Measurements from ENCODE around the gene PLEKHA1. TPM values are rescaled to one million over a fixed set of nuclear protein-coding genes. Genes with fewer than 3 reads are reported as not detected.

PLEKHA1 gene
- total RNA-seq, 2 experiments from 2014 or later, result 5.5 to 7.3 TPM

- no peaks in the 10 kb centered on the region for H3K79me2 ChIP-seq (ENCODE audit: insufficient read depth, low read depth, low read length)
- H4K20me1 ChIP-seq (ENCODE audit: insufficient read depth, low read length), result no peaks in the 10 kb centered on the region
- intact Hi-C loops (cut with micrococcal nuclease; ENCODE audit: unreplicated experiment), result no loop called here
- no peak overlapping the region for H3K4me3 ChIP-seq (ENCODE audit: low read depth, low read length, poor library complexity, severe bottlenecking)
- no peak overlapping the region for H3K4me2 ChIP-seq (ENCODE audit: low read length)
- ChIA-PET CTCF (ENCODE audit: unreplicated experiment) (no interaction called here), POLR2A (interaction anchor here (0.7 to 1.8 kb wide), 3 partner anchors 13 to 61 kb away, joined by 3 to 4 read pairs (median 3); no protein-coding TSS in a partner anchor)
- no peaks in the 10 kb centered on the region for H3K36me3 ChIP-seq (ENCODE audit: insufficient read depth, low read length)
- no peaks in the 10 kb centered on the region for H3K9me3 ChIP-seq (ENCODE audit: low read length)
- no peak for DNase-seq (ENCODE audit: low spot score)
- no TSS peak for BruUV-seq (replicated peaks)
- no peak overlapping the region for H2AFZ ChIP-seq (ENCODE audit: low read length)
- no peak for TF ChIP-seq EZH2phosphoT487 (IDR thresholded peaks at IDR 0.05; ENCODE audit: borderline replicate concordance, low read depth, low read length)
- H3K9me2 ChIP-seq (ENCODE audit: insufficient read depth, low read length), result no peaks in the 10 kb centered on the region
- H3K27ac ChIP-seq (ENCODE audit: low read depth, low read length, poor library complexity, severe bottlenecking), result no peak overlapping the region
- no peaks in the 10 kb centered on the region for H3K4me1 ChIP-seq (ENCODE audit: insufficient read depth, low read length, poor library complexity, severe bottlenecking)
Observed at GRCh38 chr10:122368502-122369254, 5.8 kb upstream of the PLEKHA1 start.

GRCh38 chr10:122373108-122373507, 1.4 kb upstream of the PLEKHA1 start:
- no TSS peak for BruUV-seq (replicated peaks)
- TF ChIP-seq EZH2phosphoT487 (IDR thresholded peaks at IDR 0.05; ENCODE audit: borderline replicate concordance, low read depth, low read length), result no peak
- no peak for TF ChIP-seq CTCF (conservative IDR thresholded peaks at IDR 0.05; ENCODE audit: low read length)
- H3K4me3 ChIP-seq (ENCODE audit: low read depth, low read length, poor library complexity, severe bottlenecking), result no peak overlapping the region
- H2AFZ ChIP-seq (ENCODE audit: low read length), result no peak overlapping the region
- H3K4me1 ChIP-seq (ENCODE audit: insufficient read depth, low read length, poor library complexity, severe bottlenecking), result peaks cover 13% of the 10 kb centered on the region
- ChIA-PET CTCF (ENCODE audit: unreplicated experiment) (no interaction called here), POLR2A (interaction anchor here (1.1 kb wide), 1 partner anchor 20 kb away, joined by 4 read pairs; no protein-coding TSS in a partner anchor)
- intact Hi-C loops (cut with micrococcal nuclease; ENCODE audit: unreplicated experiment), result loop anchor here (10.0 kb wide), 1 partner anchor 782 kb away; the partner anchor contains the start of gene BUB3
- H3K9me2 ChIP-seq (ENCODE audit: insufficient read depth, low read length), result no peaks in the 10 kb centered on the region
- no peak for DNase-seq (ENCODE audit: low spot score)
- H3K79me2 ChIP-seq (ENCODE audit: insufficient read depth, low read depth, low read length), result peaks cover 3% of the 10 kb centered on the region; the same call in 1 of the 2 replicates
- H3K27ac ChIP-seq (ENCODE audit: low read depth, low read length, poor library complexity, severe bottlenecking), result no peak overlapping the region
- no peak overlapping the region for H3K4me2 ChIP-seq (ENCODE audit: low read length)
- H3K9me3 ChIP-seq (ENCODE audit: low read length), result no peaks in the 10 kb centered on the region
- no peaks in the 10 kb centered on the region for H4K20me1 ChIP-seq (ENCODE audit: insufficient read depth, low read length)
- H3K36me3 ChIP-seq (ENCODE audit: insufficient read depth, low read length), result no peaks in the 10 kb centered on the region

- Histone ChIP-seq H3K27ac (ENCODE audit: low read depth, low read length, poor library complexity, severe bottlenecking) (no peak overlapping the region), H3K4me2 (ENCODE audit: low read length) (peak overlapping the region; percentile 61), H3K4me1 (ENCODE audit: insufficient read depth, low read length, poor library complexity, severe bottlenecking) (peaks cover 13% of the 10 kb centered on the region), H3K36me3 (ENCODE audit: insufficient read depth, low read length) (no peaks in the 10 kb centered on the region), H2AFZ (ENCODE audit: low read length) (peak overlapping the region; percentile 69; the same call in 1 of the 2 replicates), H3K4me3 (ENCODE audit: low read depth, low read length, poor library complexity, severe bottlenecking) (peak overlapping the region; percentile 79), H3K79me2 (ENCODE audit: insufficient read depth, low read depth, low read length) (peaks cover 3% of the 10 kb centered on the region; the same call in 1 of the 2 replicates), H3K9me2 (ENCODE audit: insufficient read depth, low read length) (no peaks in the 10 kb centered on the region), H3K9me3 (ENCODE audit: low read length) (no peaks in the 10 kb centered on the region), H4K20me1 (ENCODE audit: insufficient read depth, low read length) (no peaks in the 10 kb centered on the region)
- BruUV-seq (replicated peaks), result no TSS peak
- POLR2A ChIA-PET, result interaction anchor here (0.7 to 1.1 kb wide), 4 partner anchors 14 to 70 kb away, joined by 3 to 4 read pairs (median 3); no protein-coding TSS in a partner anchor
- CTCF ChIA-PET (ENCODE audit: unreplicated experiment), result interaction anchor here (0.6 kb wide), 1 partner anchor 111 kb away, joined by 3 read pairs; no protein-coding TSS in a partner anchor
- no peak for DNase-seq (ENCODE audit: low spot score)
- intact Hi-C loops (cut with micrococcal nuclease; ENCODE audit: unreplicated experiment), result loop anchor here (2.0 to 10.0 kb wide), 4 partner anchors 25 to 781 kb away; partner anchors contain the start of gene BUB3
- no peak for TF ChIP-seq CTCF (conservative IDR thresholded peaks at IDR 0.05; ENCODE audit: low read length)
- TF ChIP-seq EZH2phosphoT487 (IDR thresholded peaks at IDR 0.05; ENCODE audit: borderline replicate concordance, low read depth, low read length), result no peak
Observed at GRCh38 chr10:122373721-122374120, 787 bp upstream of the PLEKHA1 start.

All from OCI-LY7 (cell line).